ENCODE results near the gene KIAA1217.
"Not testable (repeated sequence)": the region's sequence is repeated elsewhere in the genome, so short reads cannot be mapped to it uniquely, and the experiment has no call there.

The KIAA1217 gene

GRCh38 chr10:24465891-24466818 is 257.2 kb downstream of the KIAA1217 start:
- DNase-seq (ENCODE audit: low read depth in 2 of 2): peak; percentile 18 to 41

- DNase-seq (ENCODE audit: low read depth in 2 of 2): no peak
Observed at GRCh38 chr10:24467136-24467535, 258.2 kb downstream of the KIAA1217 start.

GRCh38 chr10:24467605-24468004 is 258.7 kb downstream of the KIAA1217 start:
- no peak for DNase-seq (ENCODE audit: low read depth in 2 of 2)

- no peak for DNase-seq (ENCODE audit: low read depth in 2 of 2)
Observed at GRCh38 chr10:24468281-24468751, 259.4 kb downstream of the KIAA1217 start.

- no peak for DNase-seq (ENCODE audit: low read depth in 2 of 2)
Observed at GRCh38 chr10:24469993-24470392, 261.1 kb downstream of the KIAA1217 start.

GRCh38 chr10:24475598-24475997 is 266.7 kb downstream of the KIAA1217 start:
- no peak for DNase-seq (ENCODE audit: low read depth in 2 of 2)

- no peak for DNase-seq (ENCODE audit: low read depth in 2 of 2)
Observed at GRCh38 chr10:24476913-24477701, 268.2 kb downstream of the KIAA1217 start.

- DNase-seq (ENCODE audit: low read depth in 2 of 2): no peak
Observed at GRCh38 chr10:24477915-24478314, 269.0 kb downstream of the KIAA1217 start.

- DNase-seq (ENCODE audit: low read depth in 2 of 2): no peak
Observed at GRCh38 chr10:24479806-24480205, 270.9 kb downstream of the KIAA1217 start.

- no peak for DNase-seq (ENCODE audit: low read depth in 2 of 2)
Observed at GRCh38 chr10:24480447-24480846, 271.5 kb downstream of the KIAA1217 start.

GRCh38 chr10:24481241-24481640 is 272.3 kb downstream of the KIAA1217 start:
- DNase-seq (ENCODE audit: low read depth in 2 of 2): no peak

- DNase-seq (ENCODE audit: low read depth in 2 of 2): not testable (repeated sequence)
Observed at GRCh38 chr10:24482713-24483112, 273.8 kb downstream of the KIAA1217 start.

GRCh38 chr10:24483701-24484100 is 274.8 kb downstream of the KIAA1217 start:
- no peak for DNase-seq (ENCODE audit: low read depth in 2 of 2)

- DNase-seq (ENCODE audit: low read depth in 2 of 2): no peak
Observed at GRCh38 chr10:24484771-24485170, 275.8 kb downstream of the KIAA1217 start.

- no peak for DNase-seq (ENCODE audit: low read depth in 2 of 2)
Observed at GRCh38 chr10:24485304-24485703, 276.4 kb downstream of the KIAA1217 start.

- DNase-seq (ENCODE audit: low read depth in 2 of 2): no peak
Observed at GRCh38 chr10:24488631-24489030, 279.7 kb downstream of the KIAA1217 start.

- DNase-seq (ENCODE audit: low read depth in 2 of 2): no peak
Observed at GRCh38 chr10:24493165-24493564, 284.2 kb downstream of the KIAA1217 start.

GRCh38 chr10:24494236-24494635 is 285.3 kb downstream of the KIAA1217 start:
- DNase-seq (ENCODE audit: low read depth in 2 of 2): no peak

GRCh38 chr10:24494777-24495176 is 285.8 kb downstream of the KIAA1217 start:
- DNase-seq (ENCODE audit: low read depth in 2 of 2): no peak

GRCh38 chr10:24495666-24496460 is 286.9 kb downstream of the KIAA1217 start:
- DNase-seq (ENCODE audit: low read depth in 2 of 2): no peak

- DNase-seq (ENCODE audit: low read depth in 2 of 2): no peak
Observed at GRCh38 chr10:24496906-24497305, 288.0 kb downstream of the KIAA1217 start.

Data from activated CD4-positive, alpha-beta T cell treated with anti-CD3 and anti-CD28 coated beads for 24 hours (primary cell).